ENCODE results near the gene SLC6A18.
"Not testable (repeated sequence)": the region's sequence is repeated elsewhere in the genome, so short reads cannot be mapped to it uniquely, and the experiment has no call there.

SLC6A18 gene

GRCh38 chr5:1279443-1280151 is 54.4 kb downstream of the SLC6A18 start:
- DNase-seq: no peak

DNA sequence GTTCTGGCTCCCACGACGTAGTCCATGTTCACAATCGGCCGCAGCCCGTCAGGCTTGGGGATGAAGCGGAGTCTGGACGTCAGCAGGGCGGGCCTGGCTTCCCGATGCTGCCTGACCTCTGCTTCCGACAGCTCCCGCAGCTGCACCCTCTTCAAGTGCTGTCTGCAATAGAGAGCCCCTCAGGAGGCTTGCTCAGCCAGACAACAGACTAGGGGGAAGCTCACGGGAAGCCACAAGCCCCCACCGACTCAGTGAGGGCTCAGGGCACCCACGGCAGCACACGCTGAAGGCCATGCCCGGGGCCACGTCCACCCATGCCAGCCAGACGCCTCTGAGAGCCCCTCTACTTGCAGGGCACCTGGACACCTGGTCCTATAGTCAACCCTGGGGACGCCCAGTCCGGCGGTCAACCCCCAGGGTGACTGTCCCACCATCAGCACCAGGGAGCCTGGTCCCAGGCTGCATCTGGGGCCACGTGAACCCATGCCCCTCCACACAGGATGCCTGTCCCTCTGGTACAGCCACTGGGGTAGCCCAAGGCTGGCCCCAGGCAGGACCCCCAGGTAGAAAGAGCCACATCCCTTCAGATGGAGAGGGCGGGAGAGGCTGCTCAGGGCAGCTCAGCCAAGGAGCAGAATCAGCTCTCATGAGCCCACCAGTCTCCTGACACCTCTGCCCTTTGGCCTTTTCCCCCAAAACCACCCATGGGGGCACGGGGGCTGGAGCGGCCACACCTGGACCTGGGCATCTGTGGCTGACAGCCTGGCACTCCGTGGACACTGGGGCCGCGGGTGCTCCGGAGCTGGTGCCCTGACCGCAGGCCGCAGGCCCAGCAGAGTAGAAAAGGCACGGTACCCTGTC is 55.2 kb downstream of the SLC6A18 start:
- DNase-seq: no peak

DNA sequence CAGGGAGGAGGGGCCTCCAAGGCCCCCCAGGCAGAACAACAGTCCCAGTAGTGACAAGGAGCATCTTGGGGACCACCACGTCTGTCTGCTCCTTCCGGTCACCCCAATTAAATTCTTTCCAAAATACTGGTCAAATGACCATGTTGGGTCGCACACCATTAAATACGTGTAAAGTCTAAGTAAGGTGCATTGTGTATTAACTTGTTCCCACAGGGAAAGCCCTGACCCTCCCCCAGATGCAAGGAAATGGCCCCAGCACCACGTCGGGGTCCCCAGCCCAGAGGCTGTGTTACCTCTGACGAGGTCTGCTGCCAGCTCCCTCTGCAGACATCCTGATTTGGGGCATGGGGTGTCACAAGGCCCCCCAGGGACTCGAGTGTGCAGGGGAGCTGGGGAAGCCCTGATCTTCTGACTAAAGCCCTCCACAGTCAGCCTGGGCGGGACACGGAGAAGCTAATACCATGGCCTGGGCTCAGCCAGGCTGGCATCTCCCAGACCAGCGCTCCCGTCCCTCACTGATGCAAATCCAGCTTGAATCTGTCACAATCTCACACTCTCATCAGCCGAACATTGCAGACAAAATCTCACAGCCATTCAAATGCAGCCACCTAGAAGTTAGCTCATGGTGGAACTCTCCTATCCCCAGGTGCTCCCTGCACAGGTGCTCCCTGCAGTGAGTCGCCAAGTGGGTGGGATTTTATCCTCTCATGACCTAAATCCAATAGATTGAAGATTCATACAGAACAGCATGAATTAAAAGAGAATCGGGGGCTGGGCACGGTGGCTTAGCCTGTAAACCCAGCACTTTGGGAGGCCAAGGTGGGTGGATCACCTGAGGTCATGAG is 56.1 kb downstream of the SLC6A18 start:
- no peak for DNase-seq

DNA sequence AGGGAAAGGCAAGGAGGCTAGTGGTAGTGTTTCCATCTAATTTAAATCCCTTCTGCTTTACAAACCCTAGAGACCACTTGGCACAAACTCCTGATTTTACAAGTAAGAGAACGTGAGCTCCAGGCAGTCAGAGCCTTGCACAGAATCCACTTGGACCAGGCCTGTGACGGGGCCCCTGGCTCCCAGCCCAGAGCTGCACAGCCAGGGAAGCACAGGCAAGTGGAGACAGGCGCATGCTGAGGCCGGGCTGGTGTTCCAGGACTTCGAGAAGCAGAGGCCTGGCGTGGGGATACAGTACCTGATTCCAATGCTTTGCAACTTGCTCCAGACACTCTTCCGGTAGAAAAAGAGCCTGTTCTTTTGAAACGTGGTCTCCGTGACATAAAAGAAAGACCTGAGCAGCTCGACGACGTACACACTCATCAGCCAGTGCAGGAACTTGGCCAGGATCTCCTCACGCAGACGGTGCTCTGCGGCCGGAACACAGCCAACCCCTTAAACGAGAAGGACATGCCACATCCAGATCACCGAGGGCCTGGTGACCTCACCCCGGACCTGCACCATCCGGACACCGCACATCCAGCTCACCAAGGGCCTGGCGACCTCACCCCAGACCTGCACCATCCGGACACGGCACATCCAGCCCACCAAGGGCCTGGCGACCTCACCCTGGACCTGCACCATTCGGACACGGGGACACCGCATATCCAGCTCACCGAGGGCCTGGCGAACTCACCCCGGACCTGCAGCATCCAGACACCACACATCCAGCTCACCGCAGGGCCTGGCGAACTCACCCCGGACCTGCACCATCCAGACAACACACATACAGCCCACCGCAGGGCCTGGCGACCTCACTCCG is 57.2 kb downstream of the SLC6A18 start:
- no peak for DNase-seq

DNA sequence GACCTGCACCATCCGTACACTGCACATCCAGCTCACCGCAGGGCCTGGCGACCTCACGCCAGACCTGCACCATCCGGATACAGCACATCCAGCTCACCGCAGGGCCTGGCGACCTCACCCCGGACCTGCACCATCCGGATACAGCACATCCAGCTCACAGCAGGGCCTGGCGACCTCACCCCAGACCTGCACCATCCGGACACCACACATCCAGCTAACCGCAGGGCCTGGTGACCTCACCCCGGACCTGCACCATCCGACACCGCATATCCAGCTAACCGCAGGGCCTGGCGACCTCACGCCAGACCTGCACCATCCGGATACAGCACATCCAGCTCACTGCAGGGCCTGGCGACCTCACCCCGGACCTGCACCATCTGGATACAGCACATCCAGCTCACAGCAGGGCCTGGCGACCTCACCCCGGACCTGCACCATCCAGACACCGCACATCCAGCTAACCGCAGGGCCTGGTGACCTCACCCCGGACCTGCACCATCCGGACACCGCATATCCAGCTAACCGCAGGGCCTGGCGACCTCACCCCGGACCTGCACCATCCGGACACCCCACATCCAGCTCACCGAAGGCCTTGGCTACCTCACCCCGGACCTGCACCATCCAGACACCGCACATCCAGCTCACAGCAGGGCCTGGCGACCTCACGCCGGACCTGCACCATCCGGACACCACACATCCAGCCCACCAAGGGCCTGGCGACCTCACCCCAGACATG is 58.0 kb downstream of the SLC6A18 start:
- not testable (repeated sequence) for DNase-seq

- DNase-seq: not testable (repeated sequence)
Measured at GRCh38 chr5:1283729-1284041, 58.5 kb downstream of the SLC6A18 start.

GRCh38 chr5:1284336-1284970 is 59.3 kb downstream of the SLC6A18 start:
- not testable (repeated sequence) for DNase-seq

DNA sequence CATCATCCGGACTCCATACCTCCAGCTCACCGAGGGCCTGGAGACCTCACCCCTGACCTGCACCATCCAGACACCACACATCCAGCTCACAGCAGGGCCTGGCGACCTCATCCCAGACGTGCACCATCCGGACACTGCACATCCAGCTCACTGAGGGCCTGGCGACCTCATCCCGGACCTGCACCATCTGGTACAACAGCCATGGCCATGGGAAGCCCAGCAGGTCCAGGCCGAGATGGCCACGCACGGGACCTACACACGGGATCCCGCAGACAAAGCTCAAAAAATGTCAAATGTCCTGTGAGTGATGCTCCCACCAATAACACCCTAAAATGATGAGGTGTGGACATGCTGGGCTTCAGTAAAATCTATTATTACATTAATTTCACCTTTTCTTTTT is 60.0 kb downstream of the SLC6A18 start:
- DNase-seq: no peak

DNA sequence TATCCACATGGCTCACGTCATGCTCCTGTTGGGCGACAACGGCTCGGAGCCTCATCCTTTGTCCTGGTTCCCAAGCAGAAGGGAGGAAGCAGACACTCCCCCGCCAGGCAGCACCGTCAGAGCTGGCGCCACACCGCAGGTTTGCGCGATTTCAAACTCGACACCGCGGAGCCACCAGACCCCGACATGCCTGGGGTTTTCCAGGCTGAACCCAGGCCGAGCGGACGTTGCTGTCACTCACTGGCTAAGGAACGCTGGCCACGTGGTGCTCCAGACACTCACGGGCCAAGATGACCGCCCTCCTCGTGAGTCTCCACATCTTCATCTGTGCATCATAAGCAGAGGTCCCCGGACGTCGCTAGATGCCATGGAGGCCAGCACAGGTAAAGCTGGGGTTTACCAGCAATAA is 60.7 kb downstream of the SLC6A18 start:
- no peak for DNase-seq

GRCh38 chr5:1288439-1289335 is 63.5 kb downstream of the SLC6A18 start:
- DNase-seq: no peak

GRCh38 chr5:1289559-1289958 is 64.4 kb downstream of the SLC6A18 start:
- DNase-seq: not testable (repeated sequence)

DNA sequence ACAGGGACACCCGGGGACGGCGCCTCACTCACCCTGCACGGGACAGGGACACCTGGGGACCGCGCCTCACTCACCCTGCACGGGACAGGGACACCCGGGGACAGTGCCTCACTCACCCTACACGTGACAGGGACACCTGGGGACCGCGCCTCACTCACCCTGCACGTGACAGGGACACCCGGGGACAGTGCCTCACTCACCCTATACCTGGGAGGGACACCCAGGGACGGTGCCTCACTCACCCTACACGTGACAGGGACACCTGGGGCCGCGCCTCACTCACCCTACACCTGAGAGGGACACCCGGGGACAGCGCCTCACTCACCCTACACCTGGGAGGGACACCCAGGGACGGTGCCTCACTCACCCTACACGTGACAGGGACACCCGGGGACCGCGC is 65.8 kb downstream of the SLC6A18 start:
- not testable (repeated sequence) for DNase-seq

DNA sequence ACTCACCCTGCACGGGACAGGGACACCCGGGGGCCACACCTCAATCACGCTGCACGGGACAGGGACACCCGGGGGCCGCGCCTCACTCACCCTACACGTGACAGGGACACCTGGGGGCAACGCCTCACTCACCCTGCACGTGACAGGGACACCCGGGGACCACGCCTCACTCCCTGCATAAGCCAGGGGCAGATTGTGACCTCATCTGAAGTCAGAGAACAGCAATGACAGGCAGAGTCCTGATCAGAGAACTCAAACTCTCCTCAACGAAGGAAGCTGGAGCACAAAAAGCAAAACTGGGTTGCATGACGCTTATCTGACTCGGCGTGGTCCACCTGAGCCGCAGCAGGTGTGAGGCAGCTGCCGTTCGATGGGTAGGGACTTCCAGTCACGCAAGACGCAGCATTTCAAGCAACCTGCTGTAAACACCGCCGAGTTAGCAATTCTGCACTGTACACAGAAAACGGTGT is 66.5 kb downstream of the SLC6A18 start:
- DNase-seq: no peak

- DNase-seq: no peak
Measured at GRCh38 chr5:1292139-1292538, 67.0 kb downstream of the SLC6A18 start.

DNA sequence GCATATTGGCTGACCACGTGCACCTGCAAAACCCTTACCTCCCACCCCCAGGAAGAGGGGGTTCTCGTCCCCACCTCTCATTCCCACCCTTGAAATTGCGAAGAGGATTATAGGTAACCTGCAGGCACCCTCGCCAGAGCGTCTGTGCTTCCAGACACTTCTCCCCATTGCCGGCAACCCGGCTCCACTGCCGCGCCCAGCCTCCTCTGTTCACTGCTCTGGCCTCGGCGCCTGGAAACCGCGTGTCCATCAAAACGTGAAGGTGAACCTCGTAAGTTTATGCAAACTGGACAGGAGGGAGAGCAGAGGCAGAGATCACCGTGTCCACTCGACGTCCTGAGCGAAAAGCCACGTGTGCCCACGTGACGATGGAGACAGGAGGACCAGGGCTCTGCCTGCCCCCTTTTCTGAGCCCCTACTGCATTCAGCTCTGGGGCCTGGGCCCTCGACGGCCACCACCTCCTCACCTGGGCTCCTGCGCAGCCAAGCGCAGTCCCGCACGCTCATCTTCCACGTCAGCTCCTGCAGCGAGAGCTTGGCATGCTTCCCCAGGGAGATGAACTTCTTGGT is 67.8 kb downstream of the SLC6A18 start:
- DNase-seq: no peak

- no peak for DNase-seq
Measured at GRCh38 chr5:1293416-1294205, 68.4 kb downstream of the SLC6A18 start.

DNA sequence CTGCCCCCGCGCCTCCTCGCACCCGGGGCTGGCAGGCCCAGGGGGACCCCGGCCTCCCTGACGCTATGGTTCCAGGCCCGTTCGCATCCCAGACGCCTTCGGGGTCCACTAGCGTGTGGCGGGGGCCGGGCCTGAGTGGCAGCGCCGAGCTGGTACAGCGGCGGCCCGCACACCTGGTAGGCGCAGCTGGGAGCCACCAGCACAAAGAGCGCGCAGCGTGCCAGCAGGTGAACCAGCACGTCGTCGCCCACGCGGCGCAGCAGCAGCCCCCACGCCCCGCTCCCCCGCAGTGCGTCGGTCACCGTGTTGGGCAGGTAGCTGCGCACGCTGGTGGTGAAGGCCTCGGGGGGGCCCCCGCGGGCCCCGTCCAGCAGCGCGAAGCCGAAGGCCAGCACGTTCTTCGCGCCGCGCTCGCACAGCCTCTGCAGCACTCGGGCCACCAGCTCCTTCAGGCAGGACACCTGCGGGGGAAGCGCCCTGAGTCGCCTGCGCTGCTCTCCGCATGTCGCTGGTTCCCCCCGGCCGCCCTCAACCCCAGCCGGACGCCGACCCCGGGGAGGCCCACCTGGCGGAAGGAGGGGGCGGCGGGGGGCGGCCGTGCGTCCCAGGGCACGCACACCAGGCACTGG is 69.1 kb downstream of the SLC6A18 start:
- no peak for DNase-seq

All from inflammatory macrophage treated with lipopolysaccharide for 1 hour (primary cell).